T-helper 17 cell (primary cell): ENCODE data around the gene PLTP. TPM values are rescaled to one million over a fixed set of nuclear protein-coding genes. Genes with fewer than 3 reads are reported as not detected.

ENCODE experiments used
- ATAC-seq: fragments of 150-1000 bp; cut with Tn5 transposase; 2 replicates; pipeline ENCODE4 v1.10.0; 2021; ENCODE audit warnings: mild to moderate bottlenecking, moderate library complexity
- DNase-seq, 3 donors: peaks; one replicate each; pipeline versions ENCODE4 v3.0.0 to v3.0.0-alpha.2; 2020 to 2021
- H3K9me3 ChIP-seq: one replicate; pipeline ENCODE4 v1.7.0; 2013; ENCODE audit warnings: low read length, mild to moderate bottlenecking; ENCODE audit not compliant: control insufficient read depth, poor library complexity, severe bottlenecking
- H3K27ac Mint-ChIP-seq: one replicate; pipeline ENCODE4 v1.8.0; 2022; ENCODE audit warnings: mild to moderate bottlenecking, moderate library complexity, mixed read lengths
- H3K27me3 Mint-ChIP-seq: one replicate; pipeline ENCODE4 v1.8.0; 2022; ENCODE audit warnings: mixed read lengths
- H3K36me3 Mint-ChIP-seq: one replicate; pipeline ENCODE4 v1.8.0; 2022; ENCODE audit warnings: low read depth, mixed read lengths
- H3K4me1 Mint-ChIP-seq: one replicate; pipeline ENCODE4 v1.8.0; 2022; ENCODE audit warnings: mild to moderate bottlenecking, mixed read lengths
- H3K4me3 Mint-ChIP-seq: one replicate; pipeline ENCODE4 v1.8.0; 2022; ENCODE audit warnings: mild to moderate bottlenecking, moderate library complexity, mixed read lengths
- total RNA-seq, 4 donors: library from RNA in 2 of 4; stranded (reverse) in 2 of 4; gene quantifications; one replicate each; pipeline ENCODE4 v1.2.3 and lab custom pipeline; 2022 to 2026

PLTP gene
- total RNA-seq, 2 donors from 2014 or later, result 1.5 TPM; not detected in 1

DNA sequence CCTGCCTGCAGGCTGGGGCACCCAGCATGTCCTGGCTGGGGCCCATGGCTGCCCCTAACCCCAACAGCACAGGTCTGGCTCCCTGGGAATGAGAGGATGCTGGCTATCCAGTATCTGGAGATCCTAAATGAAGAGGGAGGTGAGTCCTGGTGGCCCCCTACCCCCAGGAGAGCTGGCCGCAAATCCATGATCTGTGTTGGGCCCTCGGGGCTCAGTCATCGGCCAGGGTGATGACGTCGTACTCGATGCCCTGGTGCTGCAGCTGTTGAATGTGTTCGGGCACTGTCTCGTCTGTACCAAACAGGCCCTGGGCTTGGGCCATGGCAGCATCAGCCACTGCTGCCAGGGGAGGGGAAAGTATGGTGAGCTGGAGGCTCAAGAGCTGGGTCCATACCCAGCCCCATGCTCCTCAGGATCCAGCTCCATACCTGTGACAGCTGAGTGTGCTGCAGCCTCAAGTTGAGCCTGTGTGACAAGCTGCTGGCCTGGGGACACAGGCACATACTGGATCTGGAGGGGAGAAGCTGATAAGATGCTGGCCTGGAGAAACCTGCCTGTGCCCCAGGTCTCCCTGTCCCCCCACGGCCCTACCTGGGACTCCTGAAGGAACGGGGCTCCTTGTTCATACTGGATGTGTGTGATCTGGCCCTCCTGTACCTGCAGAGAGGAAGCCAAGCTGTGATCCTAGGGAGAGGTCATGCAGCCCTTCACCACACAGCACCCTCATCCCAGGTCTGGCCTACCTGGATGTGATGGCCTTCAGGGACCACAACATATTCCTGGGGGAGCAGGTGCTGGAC, 37.0 kb upstream of the PLTP start:
- no peak for DNase-seq

DNA sequence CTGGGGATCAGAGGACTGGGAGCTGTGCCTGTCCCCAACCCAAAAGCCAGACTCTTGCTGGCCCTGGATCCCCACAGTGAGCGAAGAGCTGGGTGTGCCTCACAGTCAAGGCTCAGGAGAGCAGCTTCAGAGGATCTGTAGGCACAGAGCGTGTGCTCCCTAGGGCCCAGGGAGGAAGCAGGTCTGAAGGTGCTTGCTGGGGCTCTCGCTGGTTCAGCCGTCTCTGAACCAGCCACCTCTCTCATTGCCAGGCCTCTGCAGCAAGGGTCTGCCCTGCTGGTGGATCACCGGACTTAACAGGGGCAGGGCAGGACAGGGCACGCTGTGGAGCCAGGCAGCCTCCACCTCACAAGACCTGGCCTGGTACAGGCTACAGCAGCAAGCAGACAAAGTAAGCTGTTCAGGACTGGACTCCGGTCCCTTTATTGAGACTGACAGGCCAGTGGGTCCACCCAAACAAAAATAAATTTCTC, 36.3 kb upstream of the PLTP start:
- H3K4me3 Mint-ChIP-seq, result no peak overlapping the region
- no peaks in the 10 kb centered on the region for H3K9me3 ChIP-seq
- H3K4me1 Mint-ChIP-seq, result peaks cover 19% of the 10 kb centered on the region
- H3K36me3 Mint-ChIP-seq, result no peaks in the 10 kb centered on the region
- no peaks in the 10 kb centered on the region for H3K27me3 Mint-ChIP-seq
- DNase-seq (no peak), ATAC-seq (no peak)
- peak overlapping the region; percentile 80 for H3K27ac Mint-ChIP-seq

More for the DNA sequence above, 37.0 kb upstream of the PLTP start:
- Mint-ChIP-seq H3K27ac (peak overlapping the region; percentile 80), H3K4me1 (peaks cover 19% of the 10 kb centered on the region), H3K36me3 (peaks cover 2% of the 10 kb centered on the region), H3K4me3 (peak overlapping the region; percentile 9), H3K27me3 (no peaks in the 10 kb centered on the region)
- ATAC-seq, result no peak
- H3K9me3 ChIP-seq, result no peaks in the 10 kb centered on the region

DNA sequence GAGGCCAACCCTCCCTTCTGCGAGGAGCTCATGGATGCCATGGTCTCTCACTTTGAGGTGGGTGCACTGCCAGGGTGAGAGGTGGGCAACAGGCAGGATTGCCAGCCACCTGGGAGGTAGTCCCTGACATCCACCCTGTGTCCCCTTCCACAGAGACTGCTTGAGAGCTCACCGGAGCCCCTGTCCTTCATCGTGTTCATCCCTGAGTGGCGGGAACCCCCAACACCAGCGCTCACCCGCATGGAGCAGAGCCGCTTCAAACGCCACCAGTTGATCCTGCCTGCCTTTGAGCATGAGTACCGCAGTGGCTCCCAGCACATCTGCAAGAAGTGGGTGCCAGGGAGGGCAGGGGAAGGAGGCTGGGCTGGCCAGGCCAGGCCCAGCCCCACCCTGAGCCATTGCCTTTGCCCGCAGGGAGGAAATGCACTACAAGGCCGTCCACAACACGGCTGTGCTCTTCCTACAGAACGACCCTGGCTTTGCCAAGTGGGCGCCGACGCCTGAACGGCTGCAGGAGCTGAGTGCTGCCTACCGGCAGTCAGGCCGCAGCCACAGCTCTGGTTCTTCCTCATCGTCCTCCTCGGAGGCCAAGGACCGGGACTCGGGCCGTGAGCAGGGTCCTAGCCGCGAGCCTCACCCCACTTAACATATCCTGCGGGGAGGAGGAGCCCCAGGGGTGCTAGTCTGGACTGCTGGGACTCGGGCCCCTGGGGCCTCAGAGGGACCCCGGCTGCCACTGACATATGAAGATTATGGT, 35.3 kb upstream of the PLTP start:
- DNase-seq (no peak), ATAC-seq (no peak)
- Mint-ChIP-seq H3K27me3 (no peaks in the 10 kb centered on the region), H3K4me1 (peaks cover 18% of the 10 kb centered on the region), H3K36me3 (no peaks in the 10 kb centered on the region), H3K27ac (peak overlapping the region; percentile 80), H3K4me3 (no peak overlapping the region)
- no peaks in the 10 kb centered on the region for H3K9me3 ChIP-seq

DNA sequence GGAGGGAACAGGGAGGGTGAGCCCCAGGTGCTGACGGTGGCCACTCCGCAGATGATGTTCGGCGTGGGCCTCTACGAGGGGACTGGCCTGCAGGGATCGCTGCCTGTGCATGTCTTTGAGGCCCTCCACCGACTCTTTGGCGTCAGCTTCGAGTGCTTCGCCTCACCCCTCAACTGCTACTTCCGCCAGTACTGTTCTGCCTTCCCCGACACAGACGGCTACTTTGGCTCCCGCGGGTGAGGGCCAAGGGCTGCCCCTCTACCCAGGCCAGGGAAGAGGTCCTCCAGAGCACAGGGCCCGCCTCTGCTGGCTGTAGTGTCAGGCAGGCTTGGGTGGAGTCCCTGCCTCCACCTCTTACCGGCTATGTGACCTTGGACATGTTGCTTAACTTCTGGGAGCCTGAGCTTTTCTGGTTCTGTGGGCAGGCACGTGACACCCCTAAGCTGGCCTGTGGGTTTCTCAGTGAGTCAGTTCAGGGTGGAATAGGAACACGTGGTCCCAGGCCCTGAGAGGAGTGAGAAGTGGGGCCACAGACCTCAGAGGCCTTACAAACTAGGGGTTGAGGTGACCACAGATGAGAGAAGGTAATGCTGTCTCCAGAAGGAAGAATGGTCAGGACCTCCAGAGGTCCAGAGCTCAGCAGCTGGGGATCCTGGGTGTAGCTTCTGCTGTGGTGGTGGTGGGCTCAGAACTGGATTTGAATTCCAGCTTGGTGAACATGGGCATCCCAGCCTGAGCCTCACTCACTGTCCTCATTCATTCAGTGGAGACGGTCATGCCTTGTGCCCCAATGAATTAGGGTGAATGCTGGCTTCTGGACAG, 34.4 kb upstream of the PLTP start:
- Mint-ChIP-seq H3K36me3 (no peaks in the 10 kb centered on the region), H3K4me3 (no peak overlapping the region), H3K27me3 (no peaks in the 10 kb centered on the region), H3K27ac (peak overlapping the region; percentile 77), H3K4me1 (peaks cover 10% of the 10 kb centered on the region)
- no peaks in the 10 kb centered on the region for H3K9me3 ChIP-seq
- no peak for DNase-seq
- peak; percentile 52 for ATAC-seq

DNA sequence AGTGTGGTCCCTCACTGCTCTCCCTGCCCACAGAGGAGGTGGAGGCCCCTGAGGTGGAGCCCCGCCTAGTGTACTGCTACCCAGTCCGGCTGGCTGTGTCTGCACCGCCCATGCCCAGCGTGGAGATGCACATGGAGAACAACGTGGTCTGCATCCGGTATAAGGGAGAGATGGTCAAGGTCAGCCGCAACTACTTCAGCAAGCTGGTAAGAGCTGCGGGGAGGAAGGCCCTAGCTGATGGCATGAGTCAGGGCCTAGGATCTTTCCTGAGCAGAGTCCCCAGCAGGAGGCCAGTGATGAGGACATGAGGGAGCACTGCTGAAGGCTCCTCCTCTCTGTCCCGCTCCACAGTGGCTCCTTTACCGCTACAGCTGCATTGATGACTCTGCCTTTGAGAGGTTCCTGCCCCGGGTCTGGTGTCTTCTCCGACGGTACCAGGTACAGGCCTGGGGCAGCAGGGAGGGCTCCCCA, 33.8 kb upstream of the PLTP start:
- Mint-ChIP-seq H3K27ac (peak overlapping the region; percentile 77), H3K27me3 (no peaks in the 10 kb centered on the region), H3K4me3 (peak overlapping the region; percentile 25), H3K36me3 (no peaks in the 10 kb centered on the region), H3K4me1 (peaks cover 10% of the 10 kb centered on the region)
- ATAC-seq (peak; percentile 5), DNase-seq (no peak)
- H3K9me3 ChIP-seq, result no peaks in the 10 kb centered on the region

DNA sequence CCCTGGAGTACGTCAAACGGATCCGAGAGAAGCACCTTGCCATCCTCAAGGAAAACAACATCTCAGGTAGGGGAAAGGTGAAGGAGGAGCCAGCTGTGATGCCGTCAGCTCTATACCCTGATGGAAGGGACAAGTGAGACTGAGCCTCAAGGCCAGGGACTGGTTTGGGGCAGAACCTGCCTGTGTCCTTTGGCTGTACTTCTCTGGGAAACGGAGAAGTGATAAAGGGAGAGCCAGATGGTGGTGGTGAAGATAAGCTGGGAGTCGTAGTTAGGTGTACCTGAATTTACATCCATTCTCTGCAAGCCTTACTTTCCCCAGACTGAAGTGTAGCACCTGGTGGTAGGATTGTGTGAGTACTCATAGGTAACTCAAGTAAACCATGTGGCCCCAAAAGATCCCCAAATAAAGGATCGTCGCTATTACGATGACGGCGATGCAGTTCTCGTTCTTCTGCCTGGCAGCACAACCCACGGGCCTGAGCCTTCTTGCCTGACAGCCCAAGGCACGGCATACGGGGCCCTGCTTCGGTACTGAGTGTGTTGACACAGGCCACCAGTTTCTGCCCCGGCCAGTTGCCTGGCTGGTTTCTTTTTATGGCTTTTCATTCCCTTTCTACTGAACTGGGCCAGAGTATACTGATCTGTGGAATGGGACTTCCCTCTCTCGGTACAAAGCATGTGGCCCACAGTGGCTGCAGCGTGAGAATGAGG, 33.2 kb upstream of the PLTP start:
- H3K27ac Mint-ChIP-seq, result peak overlapping the region; percentile 77
- no peaks in the 10 kb centered on the region for H3K9me3 ChIP-seq
- H3K36me3 Mint-ChIP-seq, result no peaks in the 10 kb centered on the region
- no peak for ATAC-seq
- no peaks in the 10 kb centered on the region for H3K27me3 Mint-ChIP-seq
- H3K4me1 Mint-ChIP-seq, result peaks cover 10% of the 10 kb centered on the region
- DNase-seq, result no peak
- H3K4me3 Mint-ChIP-seq, result no peak overlapping the region

DNA sequence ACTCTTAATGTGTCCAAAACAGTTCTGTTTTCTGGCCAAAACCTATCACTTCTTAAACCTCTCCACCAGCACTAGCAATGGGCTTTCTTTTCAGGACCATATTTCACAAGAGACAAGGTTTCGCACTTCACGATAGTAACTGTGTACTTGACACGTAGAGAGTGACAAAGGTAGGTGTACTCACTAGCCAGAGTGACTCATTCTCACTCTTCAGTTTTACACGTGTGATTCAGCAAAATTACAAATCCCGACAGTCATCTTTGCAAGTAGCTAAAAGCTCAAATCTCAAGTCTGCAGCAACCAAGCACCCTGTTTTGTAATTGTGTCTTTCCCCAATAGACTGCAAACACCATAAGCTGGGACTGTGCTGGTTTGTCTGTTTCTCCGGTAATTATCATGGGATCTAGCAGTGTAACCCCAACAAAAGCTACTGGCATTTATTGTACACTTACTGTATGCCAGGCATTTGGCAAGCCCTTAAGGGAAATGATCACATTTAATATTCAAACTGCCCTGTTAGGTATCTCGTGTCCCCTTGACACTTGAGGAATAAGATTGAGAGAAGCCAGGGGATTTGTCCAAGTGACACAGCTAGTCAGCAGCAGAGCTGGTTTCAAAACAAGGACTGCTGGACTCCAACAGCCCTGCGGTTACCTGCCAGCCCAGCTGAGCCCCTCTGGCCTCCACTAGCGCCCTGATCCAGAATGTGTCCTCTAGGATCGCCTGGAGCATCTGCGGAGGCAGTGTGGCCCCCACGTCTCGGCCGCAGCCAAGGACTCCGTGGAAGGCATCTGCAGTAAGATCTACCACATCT, 32.4 kb upstream of the PLTP start:
- DNase-seq, result no peak
- H3K4me1 Mint-ChIP-seq, result peaks cover 13% of the 10 kb centered on the region
- H3K27ac Mint-ChIP-seq, result peak overlapping the region; percentile 67
- peaks cover 4% of the 10 kb centered on the region for H3K36me3 Mint-ChIP-seq
- ATAC-seq, result no peak
- no peak overlapping the region for H3K4me3 Mint-ChIP-seq
- H3K27me3 Mint-ChIP-seq, result no peaks in the 10 kb centered on the region
- H3K9me3 ChIP-seq, result no peaks in the 10 kb centered on the region

DNA sequence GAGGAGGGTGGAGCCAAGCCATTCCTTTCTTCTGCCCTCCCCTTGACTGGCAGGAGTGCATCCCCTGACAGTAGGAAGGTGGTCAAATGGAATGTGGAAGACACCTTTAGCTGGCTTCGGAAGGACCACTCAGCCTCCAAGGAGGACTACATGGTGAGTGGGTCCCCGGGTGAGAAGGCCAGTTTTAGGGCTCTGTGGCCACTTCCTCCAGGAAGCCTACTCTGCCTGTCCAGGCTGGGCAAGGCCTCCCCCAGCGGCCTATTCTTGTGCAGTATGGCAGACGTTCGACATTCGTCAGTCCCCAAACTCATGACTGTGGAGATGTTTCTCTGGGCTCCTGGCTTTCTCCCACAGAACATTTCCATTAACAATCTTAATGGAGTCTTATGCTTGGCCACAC, 31.7 kb upstream of the PLTP start:
- Mint-ChIP-seq H3K4me3 (no peak overlapping the region), H3K4me1 (peaks cover 14% of the 10 kb centered on the region), H3K27me3 (no peaks in the 10 kb centered on the region), H3K27ac (peak overlapping the region; percentile 67), H3K36me3 (peaks cover 4% of the 10 kb centered on the region)
- no peaks in the 10 kb centered on the region for H3K9me3 ChIP-seq
- DNase-seq, result no peak
- no peak for ATAC-seq

DNA sequence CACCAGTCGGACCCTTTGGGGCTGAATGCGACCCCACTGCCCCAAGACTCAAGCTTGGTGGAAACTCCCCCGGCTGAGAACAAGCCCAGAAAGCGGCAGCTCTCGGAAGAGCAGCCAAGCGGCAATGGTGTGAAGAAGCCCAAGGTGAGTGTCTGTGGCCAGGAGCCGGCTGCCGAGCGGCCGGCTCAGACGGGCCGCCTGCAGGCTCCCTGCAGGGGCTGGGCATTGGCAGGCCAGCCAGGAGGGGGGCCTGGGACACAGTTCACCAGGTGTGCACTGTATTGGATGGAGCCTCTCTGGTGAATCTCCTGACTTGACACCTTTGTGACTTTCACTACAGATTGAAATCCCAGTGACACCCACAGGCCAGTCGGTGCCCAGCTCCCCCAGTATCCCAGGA, 28.5 kb upstream of the PLTP start:
- H3K4me3 Mint-ChIP-seq, result no peak overlapping the region
- peaks cover 24% of the 10 kb centered on the region for H3K4me1 Mint-ChIP-seq
- H3K36me3 Mint-ChIP-seq, result peaks cover 6% of the 10 kb centered on the region
- no peak overlapping the region for H3K27ac Mint-ChIP-seq
- DNase-seq (no peak), ATAC-seq (no peak)
- H3K9me3 ChIP-seq, result no peaks in the 10 kb centered on the region
- H3K27me3 Mint-ChIP-seq, result no peaks in the 10 kb centered on the region

DNA sequence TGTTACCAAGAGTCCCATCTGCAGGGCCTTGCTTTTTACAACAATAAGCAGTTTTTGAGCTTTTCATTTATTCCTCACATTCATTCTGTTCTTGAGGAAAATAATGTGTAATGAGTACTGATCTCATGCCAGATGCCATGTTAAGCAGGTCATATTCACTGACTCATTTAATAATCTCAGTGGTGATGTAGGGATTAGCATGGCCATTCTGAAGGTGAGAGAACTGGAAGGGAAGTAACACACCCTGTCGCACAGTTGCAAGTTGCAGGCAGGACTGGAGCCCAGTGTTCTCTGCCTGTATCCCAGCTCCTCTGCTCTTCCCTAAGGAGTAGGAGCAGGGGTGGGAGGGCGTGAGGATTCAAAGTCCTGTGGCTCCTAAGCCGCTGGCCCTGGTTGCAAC, 28.1 kb upstream of the PLTP start:
- no peak overlapping the region for H3K4me3 Mint-ChIP-seq
- no peak for DNase-seq
- no peaks in the 10 kb centered on the region for H3K27me3 Mint-ChIP-seq
- no peak overlapping the region for H3K27ac Mint-ChIP-seq
- ATAC-seq, result no peak
- peaks cover 26% of the 10 kb centered on the region for H3K4me1 Mint-ChIP-seq
- H3K9me3 ChIP-seq, result no peaks in the 10 kb centered on the region
- H3K36me3 Mint-ChIP-seq, result peaks cover 6% of the 10 kb centered on the region

DNA sequence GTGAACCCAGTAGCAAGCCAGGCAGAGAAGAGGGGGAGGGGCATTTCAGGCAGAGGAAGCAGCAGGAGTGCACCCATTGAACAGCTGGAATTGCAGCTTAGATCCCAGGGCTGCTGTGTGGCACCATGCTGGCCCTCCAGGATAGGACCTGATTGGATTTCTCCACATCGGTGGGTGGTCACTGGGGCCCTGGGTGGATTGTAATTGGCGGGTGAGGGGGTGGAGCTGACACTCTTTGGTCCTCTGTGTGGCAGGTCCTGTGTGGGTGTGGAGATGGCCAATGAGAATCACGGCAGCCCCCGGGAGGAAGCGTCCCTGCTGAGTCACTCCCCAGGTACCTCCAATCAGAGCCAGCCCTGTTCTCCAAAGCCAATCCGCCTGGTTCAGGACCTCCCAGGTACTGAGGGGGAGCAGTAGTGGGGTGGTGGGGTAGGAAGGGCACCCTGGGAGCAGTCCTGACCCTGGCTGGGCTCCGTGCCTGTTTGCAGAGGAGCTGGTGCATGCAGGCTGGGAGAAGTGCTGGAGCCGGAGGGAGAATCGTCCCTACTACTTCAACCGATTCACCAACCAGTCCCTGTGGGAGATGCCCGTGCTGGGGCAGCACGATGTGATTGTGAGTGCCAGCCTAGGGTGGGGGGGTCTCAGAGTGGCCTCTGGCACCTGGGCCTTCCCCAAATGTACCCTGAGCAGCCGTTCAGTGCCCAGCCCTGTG, 26.9 kb upstream of the PLTP start:
- Mint-ChIP-seq H3K4me3 (no peak overlapping the region), H3K27me3 (no peaks in the 10 kb centered on the region), H3K27ac (peak overlapping the region; percentile 92), H3K36me3 (peaks cover 8% of the 10 kb centered on the region), H3K4me1 (peaks cover 27% of the 10 kb centered on the region)
- no peak for ATAC-seq
- no peaks in the 10 kb centered on the region for H3K9me3 ChIP-seq
- DNase-seq, result no peak
